ENCODE data around the gene MORN4. TPM values are rescaled to one million over a fixed set of nuclear protein-coding genes. Genes with fewer than 3 reads are reported as not detected.
A peak's percentile ranks its signal among the peaks of the same experiment; 100 is the strongest.

MORN4 gene
- total RNA-seq, 2 donors from 2014 or later: 1.1 to 6.0 TPM

GRCh38 chr10:97618285-97618684 lies 15.0 kb downstream of the MORN4 start:
- DNase-seq (ENCODE audit: low spot score in 2 of 2) (no peak), ATAC-seq (no peak)
- Mint-ChIP-seq H3K27ac (peak overlapping the region in 1 of 2 donors; percentile 75), H3K9me3 (no peaks in the 10 kb centered on the region), H3K36me3 (no peaks in the 10 kb centered on the region)

DNA sequence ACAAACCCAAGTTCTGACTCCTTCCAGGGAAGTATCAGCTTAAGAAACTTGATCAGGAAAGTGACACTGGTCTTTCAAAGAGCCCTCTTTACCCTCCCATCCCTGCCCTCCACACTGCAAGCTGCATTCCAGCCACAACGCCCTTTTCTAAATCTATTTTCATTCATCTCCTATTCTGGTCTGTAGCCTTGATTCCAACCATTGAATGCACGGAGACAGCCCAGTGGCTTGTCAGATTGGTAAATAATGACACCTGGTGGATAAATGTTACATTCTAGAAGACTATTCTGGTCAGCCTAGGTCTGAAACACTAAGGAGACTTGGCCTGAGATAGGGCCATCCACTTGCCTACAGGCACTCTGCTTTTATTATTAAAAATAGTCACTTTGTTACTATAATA lies 20.9 kb downstream of the MORN4 start:
- H3K27ac Mint-ChIP-seq: no peak overlapping the region
- no peaks in the 10 kb centered on the region for H3K9me3 Mint-ChIP-seq
- no peak for DNase-seq (ENCODE audit: low spot score in 2 of 2)
- ATAC-seq: peak in 1 of 2 donors; percentile 52
- no peaks in the 10 kb centered on the region for H3K36me3 Mint-ChIP-seq

DNA sequence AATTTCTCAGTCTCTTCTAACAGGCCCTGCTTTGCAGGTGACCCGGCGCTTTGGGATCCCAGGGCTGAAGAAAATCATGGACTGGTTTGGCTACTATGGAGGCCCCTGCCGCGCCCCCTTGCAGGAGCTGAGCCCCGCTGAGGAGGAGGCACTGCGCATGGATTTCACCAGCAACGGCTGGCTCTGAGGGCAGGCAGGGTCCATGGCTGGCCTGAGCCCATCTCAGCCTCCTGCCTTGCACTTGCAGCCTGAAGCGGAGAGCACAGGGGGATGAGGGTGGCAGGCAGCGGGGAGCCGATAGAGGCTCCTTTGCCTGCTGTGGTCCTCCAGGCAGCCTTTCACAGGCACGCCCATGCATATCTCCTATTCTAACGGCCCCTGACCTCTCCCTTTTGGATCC lies 21.8 kb downstream of the MORN4 start:
- ATAC-seq: no peak
- Mint-ChIP-seq H3K9me3 (no peaks in the 10 kb centered on the region), H3K27ac (no peak overlapping the region), H3K36me3 (no peaks in the 10 kb centered on the region)
- DNase-seq (ENCODE audit: low spot score in 2 of 2): no peak

GRCh38 chr10:97608991-97609561 lies 24.2 kb downstream of the MORN4 start:
- Mint-ChIP-seq H3K36me3 (no peaks in the 10 kb centered on the region), H3K27ac (no peak overlapping the region), H3K9me3 (no peaks in the 10 kb centered on the region)
- no peak for DNase-seq (ENCODE audit: low spot score in 2 of 2)
- ATAC-seq: no peak

- no peak for ATAC-seq
Measured at GRCh38 chr10:97607095-97607636, 26.1 kb downstream of the MORN4 start.

GRCh38 chr10:97601268-97602215 lies 31.8 kb downstream of the MORN4 start:
- H3K36me3 Mint-ChIP-seq: no peaks in the 10 kb centered on the region

More at GRCh38 chr10:97607095-97607636, 26.1 kb downstream of the MORN4 start:
- DNase-seq (ENCODE audit: low spot score in 2 of 2): no peak
- Mint-ChIP-seq H3K27ac (no peak overlapping the region), H3K36me3 (no peaks in the 10 kb centered on the region), H3K9me3 (no peaks in the 10 kb centered on the region)

DNA sequence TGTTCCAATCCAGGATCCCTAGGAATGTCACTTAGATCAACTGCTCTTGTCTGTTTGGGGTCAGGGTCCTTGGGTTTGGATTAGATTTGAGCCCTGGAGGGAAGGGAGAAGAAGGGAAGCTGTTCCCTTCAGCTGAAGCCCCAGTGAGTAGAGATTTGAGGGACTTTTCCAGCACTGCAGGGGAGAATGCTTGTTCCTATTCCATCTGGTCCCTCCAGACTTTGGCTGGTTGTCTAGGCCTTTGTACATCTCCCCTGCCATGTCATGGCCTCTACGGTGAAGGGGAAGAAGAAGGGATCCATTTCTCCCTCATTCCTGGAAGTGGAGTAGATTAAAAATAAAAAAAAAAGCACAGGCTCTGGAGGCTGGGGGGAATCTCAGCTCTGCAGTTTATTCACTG lies 32.7 kb downstream of the MORN4 start:
- Mint-ChIP-seq H3K9me3 (no peaks in the 10 kb centered on the region), H3K36me3 (no peaks in the 10 kb centered on the region), H3K27ac (peak overlapping the region in 1 of 2 donors; percentile 36)
- no peak for ATAC-seq
- DNase-seq (ENCODE audit: low spot score in 2 of 2): no peak

More at GRCh38 chr10:97601268-97602215, 31.8 kb downstream of the MORN4 start:
- ATAC-seq (no peak), DNase-seq (ENCODE audit: low spot score in 2 of 2) (no peak)
- Mint-ChIP-seq H3K9me3 (no peaks in the 10 kb centered on the region), H3K27ac (no peak overlapping the region)

DNA sequence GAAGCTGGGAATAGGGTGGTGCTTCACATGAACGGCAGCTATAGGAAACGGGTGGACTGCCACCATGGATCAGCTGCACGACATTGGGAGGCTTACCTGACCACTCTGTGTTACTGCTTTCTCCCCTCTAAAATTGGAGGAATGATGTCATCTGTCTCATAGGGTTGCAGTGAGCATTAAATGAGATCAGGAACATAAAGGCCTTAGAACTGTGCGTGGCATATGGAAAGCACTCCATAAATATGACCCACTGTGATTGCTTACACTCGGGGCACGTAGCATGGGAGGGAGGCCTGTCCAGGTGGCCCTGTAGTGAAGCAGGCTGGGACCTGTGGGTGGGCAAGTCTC lies 34.1 kb downstream of the MORN4 start:
- ATAC-seq (no peak), DNase-seq (ENCODE audit: low spot score in 2 of 2) (no peak)
- Mint-ChIP-seq H3K36me3 (no peaks in the 10 kb centered on the region), H3K9me3 (no peaks in the 10 kb centered on the region), H3K27ac (peak overlapping the region; percentile 9 to 89)

GRCh38 chr10:97598407-97599271 lies 34.7 kb downstream of the MORN4 start:
- ATAC-seq (no peak), DNase-seq (ENCODE audit: low spot score in 2 of 2) (no peak)
- Mint-ChIP-seq H3K36me3 (no peaks in the 10 kb centered on the region), H3K9me3 (no peaks in the 10 kb centered on the region), H3K27ac (peak overlapping the region; percentile 9 to 89)

DNA sequence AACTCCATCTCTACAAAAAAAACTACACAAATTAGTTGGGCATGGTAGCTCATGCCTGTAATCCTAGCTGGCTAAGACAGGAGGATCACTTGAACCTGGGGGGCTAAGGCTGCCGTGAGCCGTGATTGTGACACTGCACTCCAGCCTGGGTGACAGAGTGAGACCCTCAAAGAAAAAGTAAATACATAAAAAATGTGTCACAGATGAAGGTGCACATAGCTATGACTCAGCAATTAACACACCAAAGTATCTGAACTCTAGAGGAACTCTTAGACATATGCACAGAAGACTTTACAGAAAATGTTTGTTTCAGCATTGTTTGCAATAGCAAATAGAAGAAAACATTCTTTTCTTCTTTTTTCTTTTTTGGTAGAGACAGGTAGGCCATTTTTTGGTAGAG lies 35.5 kb downstream of the MORN4 start:
- ATAC-seq (no peak), DNase-seq (ENCODE audit: low spot score in 2 of 2) (no peak)
- no peaks in the 10 kb centered on the region for H3K36me3 Mint-ChIP-seq
- H3K9me3 Mint-ChIP-seq: no peaks in the 10 kb centered on the region
- H3K27ac Mint-ChIP-seq: peak overlapping the region in 1 of 2 donors; percentile 52

DNA sequence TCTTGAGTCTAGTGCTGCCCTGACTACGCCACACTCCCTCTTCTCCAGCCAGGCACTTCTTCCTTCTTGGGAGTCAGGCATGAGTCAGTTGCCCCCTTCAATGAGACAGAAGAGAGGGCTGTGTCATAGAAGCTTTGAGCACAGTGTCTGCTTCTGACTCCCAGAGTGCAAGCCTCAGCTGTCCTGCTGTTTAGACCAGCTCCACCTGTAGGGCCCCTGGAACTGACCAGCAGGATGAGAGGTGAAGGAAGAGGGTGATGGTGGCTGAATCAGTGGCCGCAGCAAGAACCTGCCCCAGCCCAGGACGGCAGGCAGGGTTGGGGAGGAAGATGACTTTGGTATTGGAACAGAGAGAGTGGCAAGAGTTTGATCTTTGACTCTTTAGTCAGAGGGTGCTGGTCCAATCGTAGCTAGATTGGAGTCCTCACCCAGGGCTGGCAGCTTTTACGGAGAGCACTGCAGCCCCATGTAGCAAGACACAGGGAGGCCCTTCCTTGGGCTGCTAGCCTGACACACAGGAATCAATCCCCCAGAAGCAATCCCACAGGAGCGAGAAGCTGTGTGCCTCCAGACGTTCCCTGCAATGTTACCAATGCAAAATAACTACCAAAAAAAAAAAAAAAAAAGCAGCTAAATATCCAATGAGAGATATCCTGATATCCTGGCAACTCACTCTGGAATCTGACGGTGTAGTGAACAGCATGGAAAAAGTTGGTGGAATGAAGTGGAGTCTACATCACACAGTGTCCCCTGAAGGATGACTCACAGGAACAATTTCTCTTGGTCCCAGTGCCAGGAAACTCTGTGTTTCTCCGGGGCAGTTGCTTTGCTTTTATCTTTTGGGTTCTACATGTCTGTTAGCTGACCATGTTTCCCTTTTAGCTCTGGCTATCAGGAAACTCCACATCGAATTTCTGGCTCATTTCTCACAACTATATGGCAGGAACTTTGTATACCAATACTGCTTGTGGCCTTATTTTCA lies 36.9 kb downstream of the MORN4 start:
- H3K27ac Mint-ChIP-seq: peak overlapping the region in 1 of 2 donors; percentile 26
- no peaks in the 10 kb centered on the region for H3K36me3 Mint-ChIP-seq
- DNase-seq (ENCODE audit: low spot score in 2 of 2) (no peak), ATAC-seq (no peak)
- no peaks in the 10 kb centered on the region for H3K9me3 Mint-ChIP-seq

- no peak for ATAC-seq
Measured at GRCh38 chr10:97593421-97593820, 39.9 kb downstream of the MORN4 start.

GRCh38 chr10:97590748-97591495 lies 42.4 kb downstream of the MORN4 start:
- DNase-seq (ENCODE audit: low spot score in 2 of 2) (no peak), ATAC-seq (no peak)
- Mint-ChIP-seq H3K36me3 (no peaks in the 10 kb centered on the region), H3K27ac (no peak overlapping the region), H3K9me3 (no peaks in the 10 kb centered on the region)

More at GRCh38 chr10:97593421-97593820, 39.9 kb downstream of the MORN4 start:
- Mint-ChIP-seq H3K36me3 (no peaks in the 10 kb centered on the region), H3K9me3 (no peaks in the 10 kb centered on the region), H3K27ac (no peak overlapping the region)
- DNase-seq (ENCODE audit: low spot score in 2 of 2): no peak

DNA sequence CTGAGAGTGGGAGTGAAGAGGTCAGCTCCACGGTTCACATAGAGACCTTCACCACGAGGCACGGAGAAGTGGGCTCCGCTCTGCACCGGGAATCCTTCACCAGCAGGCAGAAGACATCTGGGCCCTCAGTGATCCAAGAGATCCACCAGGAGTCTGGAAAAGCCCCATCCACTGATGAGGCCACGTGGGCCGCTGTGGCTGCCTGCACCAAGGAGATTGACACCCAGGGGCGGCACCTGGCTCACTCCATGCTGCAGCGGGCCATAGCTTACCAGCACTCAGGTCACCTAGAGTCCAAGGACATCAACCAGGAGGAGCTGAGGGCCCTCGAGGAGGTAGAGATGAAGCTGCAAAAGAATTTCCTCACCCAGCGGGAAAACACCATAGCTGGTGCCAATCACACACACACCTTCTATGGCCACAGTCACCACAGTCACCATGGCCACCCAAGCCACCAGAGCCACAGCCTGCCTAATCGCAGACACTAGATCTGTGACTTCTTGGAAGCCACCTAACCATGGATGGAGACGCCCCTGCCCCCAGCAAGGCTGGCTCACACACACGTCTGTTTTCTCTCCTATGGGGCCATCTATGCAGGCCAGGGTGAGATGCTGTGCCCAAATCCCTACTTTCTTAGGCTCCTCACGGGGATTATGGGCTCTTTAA lies 43.1 kb downstream of the MORN4 start:
- ATAC-seq: peak in 1 of 2 donors; percentile 70
- no peak overlapping the region for H3K27ac Mint-ChIP-seq
- H3K9me3 Mint-ChIP-seq: no peaks in the 10 kb centered on the region
- no peaks in the 10 kb centered on the region for H3K36me3 Mint-ChIP-seq
- DNase-seq (ENCODE audit: low spot score in 2 of 2): no peak

- DNase-seq (ENCODE audit: low spot score in 2 of 2) (no peak), ATAC-seq (no peak)
- Mint-ChIP-seq H3K27ac (no peak within 1 kb of the TSS), H3K9me3 (no peaks in the 10 kb centered on the region), H3K36me3 (no peaks in the 10 kb centered on the region)
Measured at GRCh38 chr10:97589479-97589878, 43.8 kb downstream of the MORN4 start, which contains the start of gene C10orf62. TSS of gene C10orf62 (plus strand) at chr10:97589721. CDS start at chr10:97589898, 177 bp downstream.
